HL-60 (cell line): ENCODE measurements around the gene IST1.

Experiments
- GABPA ChIP-seq: IDR thresholded peaks from 2 replicates; pipeline ENCODE4 v1.6.1; 2012; ENCODE audit warnings: low read depth
- POLR2AphosphoS5 ChIP-seq: IDR thresholded peaks from 2 replicates; pipeline ENCODE4 v1.6.1; 2012; ENCODE audit warnings: low read depth
- SPI1 ChIP-seq: IDR thresholded peaks from 2 replicates; pipeline ENCODE4 v1.6.1; 2012; ENCODE audit warnings: low read depth, mild to moderate bottlenecking, borderline replicate concordance
- TF ChIP-seq, protein P1 (sequence below): IDR thresholded peaks from one replicate; pipeline ENCODE4 v1.5.1; 2011; ENCODE audit warnings: low read length, control low read depth, inconsistent platforms; ENCODE audit not compliant: insufficient read depth
- TF ChIP-seq, protein P2 (sequence below): IDR thresholded peaks from 2 replicates; pipeline ENCODE4 v1.6.1; 2012; ENCODE audit warnings: low read depth; ENCODE audit not compliant: insufficient replicate concordance

DNA sequence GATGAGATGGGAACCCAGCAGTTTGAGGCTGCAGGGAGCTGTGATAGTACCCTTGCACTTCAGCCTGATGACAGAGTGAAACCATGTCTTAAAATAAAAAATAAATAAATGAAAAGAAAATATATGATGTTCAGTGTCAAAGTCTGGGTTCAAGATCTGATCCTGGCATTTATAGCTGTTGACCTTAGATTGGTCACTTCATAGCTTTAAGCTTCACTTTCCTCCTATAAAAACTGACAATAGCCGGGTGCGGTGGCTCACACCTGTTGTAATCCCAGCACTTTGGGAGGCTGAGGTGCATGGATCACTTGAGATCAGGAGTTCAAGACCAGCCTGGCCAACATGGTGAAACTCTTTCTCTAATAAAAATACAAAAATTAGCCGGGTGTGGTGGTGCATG, 6.2 kb upstream of the IST1 start:
- TF ChIP-seq, protein P1, sequence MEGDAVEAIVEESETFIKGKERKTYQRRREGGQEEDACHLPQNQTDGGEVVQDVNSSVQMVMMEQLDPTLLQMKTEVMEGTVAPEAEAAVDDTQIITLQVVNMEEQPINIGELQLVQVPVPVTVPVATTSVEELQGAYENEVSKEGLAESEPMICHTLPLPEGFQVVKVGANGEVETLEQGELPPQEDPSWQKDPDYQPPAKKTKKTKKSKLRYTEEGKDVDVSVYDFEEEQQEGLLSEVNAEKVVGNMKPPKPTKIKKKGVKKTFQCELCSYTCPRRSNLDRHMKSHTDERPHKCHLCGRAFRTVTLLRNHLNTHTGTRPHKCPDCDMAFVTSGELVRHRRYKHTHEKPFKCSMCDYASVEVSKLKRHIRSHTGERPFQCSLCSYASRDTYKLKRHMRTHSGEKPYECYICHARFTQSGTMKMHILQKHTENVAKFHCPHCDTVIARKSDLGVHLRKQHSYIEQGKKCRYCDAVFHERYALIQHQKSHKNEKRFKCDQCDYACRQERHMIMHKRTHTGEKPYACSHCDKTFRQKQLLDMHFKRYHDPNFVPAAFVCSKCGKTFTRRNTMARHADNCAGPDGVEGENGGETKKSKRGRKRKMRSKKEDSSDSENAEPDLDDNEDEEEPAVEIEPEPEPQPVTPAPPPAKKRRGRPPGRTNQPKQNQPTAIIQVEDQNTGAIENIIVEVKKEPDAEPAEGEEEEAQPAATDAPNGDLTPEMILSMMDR = no peak
- TF ChIP-seq GABPA (no peak), POLR2AphosphoS5 (no peak), SPI1 (no peak)
- TF ChIP-seq, protein P2, sequence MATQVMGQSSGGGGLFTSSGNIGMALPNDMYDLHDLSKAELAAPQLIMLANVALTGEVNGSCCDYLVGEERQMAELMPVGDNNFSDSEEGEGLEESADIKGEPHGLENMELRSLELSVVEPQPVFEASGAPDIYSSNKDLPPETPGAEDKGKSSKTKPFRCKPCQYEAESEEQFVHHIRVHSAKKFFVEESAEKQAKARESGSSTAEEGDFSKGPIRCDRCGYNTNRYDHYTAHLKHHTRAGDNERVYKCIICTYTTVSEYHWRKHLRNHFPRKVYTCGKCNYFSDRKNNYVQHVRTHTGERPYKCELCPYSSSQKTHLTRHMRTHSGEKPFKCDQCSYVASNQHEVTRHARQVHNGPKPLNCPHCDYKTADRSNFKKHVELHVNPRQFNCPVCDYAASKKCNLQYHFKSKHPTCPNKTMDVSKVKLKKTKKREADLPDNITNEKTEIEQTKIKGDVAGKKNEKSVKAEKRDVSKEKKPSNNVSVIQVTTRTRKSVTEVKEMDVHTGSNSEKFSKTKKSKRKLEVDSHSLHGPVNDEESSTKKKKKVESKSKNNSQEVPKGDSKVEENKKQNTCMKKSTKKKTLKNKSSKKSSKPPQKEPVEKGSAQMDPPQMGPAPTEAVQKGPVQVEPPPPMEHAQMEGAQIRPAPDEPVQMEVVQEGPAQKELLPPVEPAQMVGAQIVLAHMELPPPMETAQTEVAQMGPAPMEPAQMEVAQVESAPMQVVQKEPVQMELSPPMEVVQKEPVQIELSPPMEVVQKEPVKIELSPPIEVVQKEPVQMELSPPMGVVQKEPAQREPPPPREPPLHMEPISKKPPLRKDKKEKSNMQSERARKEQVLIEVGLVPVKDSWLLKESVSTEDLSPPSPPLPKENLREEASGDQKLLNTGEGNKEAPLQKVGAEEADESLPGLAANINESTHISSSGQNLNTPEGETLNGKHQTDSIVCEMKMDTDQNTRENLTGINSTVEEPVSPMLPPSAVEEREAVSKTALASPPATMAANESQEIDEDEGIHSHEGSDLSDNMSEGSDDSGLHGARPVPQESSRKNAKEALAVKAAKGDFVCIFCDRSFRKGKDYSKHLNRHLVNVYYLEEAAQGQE = no peak
